GM19463 (cell line): ENCODE measurements around the gene WASL.

ENCODE experiments used
- ATAC-seq: cut with Tn5 transposase; IDR thresholded peaks from one replicate; pipeline ENCODE4 v1.9.1; 2021; ENCODE audit warnings: mild to moderate bottlenecking, moderate library complexity; ENCODE audit not compliant: unreplicated experiment

WASL gene

DNA sequence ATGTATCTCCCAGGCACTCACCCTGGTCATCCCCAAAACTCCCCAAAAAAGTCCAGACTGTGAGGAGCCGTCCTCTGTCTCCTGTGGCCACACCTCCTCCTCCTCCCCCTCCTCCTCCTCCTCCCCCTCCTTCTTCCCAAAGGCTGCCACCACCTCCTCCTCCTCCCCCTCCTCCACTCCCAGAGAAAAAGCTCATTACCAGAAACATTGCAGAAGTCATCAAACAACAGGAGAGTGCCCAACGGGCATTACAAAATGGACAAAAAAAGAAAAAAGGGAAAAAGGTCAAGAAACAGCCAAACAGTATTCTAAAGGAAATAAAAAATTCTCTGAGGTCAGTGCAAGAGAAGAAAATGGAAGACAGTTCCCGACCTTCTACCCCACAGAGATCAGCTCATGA, 86.0 kb downstream of the WASL start:
- no peak for ATAC-seq

DNA sequence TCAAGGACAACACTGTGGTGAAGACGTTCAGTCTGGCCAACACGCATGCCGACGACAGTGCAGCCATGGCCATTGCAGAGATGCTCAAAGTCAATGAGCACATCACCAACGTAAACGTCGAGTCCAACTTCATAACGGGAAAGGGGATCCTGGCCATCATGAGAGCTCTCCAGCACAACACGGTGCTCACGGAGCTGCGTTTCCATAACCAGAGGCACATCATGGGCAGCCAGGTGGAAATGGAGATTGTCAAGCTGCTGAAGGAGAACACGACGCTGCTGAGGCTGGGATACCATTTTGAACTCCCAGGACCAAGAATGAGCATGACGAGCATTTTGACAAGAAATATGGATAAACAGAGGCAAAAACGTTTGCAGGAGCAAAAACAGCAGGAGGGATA, 86.5 kb downstream of the WASL start:
- no peak for ATAC-seq

DNA sequence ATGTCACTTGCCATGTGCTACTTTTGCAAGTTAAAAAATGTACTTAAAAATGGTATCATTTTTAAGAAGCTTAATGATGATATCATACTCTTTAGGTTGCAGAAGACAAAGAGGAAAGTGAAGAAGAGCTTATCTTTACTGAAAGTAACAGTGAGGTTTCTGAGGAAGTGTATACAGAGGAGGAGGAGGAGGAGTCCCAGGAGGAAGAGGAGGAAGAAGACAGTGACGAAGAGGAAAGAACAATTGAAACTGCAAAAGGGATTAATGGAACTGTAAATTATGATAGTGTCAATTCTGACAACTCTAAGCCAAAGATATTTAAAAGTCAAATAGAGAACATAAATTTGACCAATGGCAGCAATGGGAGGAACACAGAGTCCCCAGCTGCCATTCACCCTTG, 87.0 kb downstream of the WASL start:
- ATAC-seq = no peak

DNA sequence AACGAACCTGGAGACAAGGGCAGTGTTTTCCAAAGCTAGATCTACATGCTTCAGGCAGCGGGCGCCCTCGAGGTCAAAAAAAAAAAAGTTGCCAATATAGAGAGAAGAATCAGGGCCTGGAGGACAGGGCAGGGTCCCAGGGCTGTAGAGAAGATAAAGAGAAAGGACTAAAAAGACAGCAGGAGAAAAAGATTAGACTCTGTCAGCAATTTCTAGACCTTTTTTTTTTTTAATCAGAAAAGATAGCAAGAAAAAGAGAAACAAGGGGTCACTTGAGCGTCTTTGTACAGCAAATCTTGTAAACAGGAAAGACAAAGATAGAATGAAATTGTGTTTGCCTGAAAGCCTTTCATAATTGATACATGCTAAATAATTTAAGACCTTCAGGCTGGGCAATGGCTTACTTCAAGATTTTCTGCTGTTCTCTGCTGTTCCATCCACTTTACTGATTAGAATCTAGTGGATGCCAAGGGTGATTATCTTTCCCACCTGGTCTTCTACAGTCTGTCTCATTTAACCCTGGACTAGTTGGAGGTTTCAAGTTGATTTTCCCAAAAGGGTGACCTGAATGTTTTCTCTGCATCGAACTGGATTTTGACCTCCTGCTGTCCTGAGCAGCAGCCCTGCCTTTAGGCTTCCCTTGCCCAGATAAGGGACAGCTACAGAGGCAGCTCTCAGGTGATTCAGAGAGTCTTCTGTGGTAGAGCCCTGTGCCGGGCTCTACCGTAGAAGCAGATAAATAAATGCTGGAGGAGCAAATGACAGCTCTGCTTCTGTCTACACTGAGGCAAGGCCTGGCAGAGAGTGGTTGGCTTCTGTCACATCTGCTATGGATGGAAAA, 88.1 kb downstream of the WASL start:
- ATAC-seq = no peak

DNA sequence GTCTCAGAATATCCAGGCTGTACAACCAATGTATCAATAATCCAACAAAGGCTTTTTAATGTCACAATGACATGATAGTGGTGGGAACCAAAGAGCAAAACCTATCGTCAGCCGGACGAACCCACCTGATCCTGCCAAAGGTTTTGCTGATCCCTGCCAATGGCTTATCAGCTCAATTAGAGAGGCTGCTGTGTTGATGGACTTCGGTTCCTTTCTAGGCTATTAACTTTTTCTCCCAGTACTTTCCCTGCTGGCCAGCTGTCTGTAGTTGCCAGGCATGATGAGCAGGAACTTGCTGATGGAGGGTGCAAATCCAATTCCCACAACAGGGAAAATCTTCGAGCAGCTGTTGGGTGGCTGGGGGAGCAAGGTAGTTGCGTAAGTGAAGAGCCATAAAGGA, 90.8 kb downstream of the WASL start:
- no peak for ATAC-seq

DNA sequence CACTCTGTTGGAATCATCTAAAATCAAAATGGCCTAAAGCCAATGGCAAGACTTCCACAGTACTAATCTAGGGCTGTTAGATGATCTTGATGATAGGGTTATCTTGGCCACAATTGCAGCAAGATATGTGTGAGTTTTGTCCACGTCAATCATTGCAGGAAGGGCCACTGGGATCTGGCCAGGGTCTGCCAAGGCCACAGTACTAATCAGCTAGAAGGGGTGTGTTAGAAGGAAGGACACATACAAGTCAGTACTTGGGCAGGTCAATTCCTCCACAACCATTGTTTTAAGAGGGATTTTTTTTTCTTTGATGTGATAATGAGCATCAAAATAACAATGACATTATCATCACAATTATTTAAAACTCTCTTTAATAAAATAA, 91.5 kb downstream of the WASL start:
- no peak for ATAC-seq

DNA sequence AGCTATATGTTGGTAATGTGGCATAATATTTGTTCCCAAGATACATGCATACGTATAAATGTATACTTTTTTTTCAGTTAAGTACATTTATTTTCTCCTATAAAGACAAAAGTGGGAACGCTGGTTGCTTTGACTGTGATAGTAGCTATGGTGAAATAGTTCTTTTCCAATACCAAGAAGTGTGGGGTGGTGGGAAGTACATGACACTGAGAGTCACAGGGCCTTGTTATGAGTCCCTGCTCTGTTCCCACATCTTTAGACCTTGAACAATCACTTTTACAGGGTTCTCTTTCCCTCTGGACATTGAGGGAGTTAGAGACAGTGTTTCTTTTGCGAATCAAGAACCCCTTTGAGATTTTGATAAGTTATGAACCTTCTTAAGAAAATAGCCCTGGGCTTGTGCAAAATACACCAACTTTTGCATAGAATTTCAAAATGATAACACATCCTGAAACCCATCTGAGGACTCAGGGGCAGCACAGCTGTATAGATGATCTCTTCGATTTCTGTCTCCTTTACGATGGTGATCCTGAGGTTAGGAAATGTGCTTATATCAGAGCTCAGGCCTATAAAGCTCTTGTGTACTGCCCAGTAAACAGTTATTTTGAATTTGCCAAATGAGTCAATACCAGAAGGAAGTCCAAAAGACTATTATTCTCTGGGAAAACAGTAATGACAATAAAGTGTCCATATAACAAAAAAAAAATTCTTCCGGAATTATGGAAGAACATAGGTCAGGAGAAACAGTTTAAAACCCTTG, 92.1 kb downstream of the WASL start:
- ATAC-seq = no peak

DNA sequence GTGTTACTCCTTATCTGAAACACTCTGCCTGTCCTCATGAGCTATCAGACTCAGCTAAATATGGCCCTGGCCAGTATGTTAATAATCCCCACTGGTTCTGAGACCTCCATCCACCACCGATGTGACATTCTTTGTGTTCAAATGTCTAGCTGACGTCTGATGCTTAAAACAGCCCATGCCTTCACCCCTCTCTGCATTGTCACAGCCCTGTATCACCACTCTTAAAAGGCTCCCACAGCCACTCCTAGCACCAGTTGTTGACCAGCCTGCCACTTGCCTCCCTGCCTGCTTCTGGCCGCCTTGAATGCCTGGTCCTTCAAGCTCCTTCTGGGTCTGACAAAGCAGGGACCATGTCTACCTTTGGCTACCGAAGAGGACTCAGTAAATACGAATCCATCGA, 93.2 kb downstream of the WASL start, which contains the start of gene LMOD2:
Gene LMOD2, plus strand, starts transcription at position 253 of the 400 bp plus-strand sequence. Its CDS starts 98 bp downstream, at position 351.
- ATAC-seq = no peak

DNA sequence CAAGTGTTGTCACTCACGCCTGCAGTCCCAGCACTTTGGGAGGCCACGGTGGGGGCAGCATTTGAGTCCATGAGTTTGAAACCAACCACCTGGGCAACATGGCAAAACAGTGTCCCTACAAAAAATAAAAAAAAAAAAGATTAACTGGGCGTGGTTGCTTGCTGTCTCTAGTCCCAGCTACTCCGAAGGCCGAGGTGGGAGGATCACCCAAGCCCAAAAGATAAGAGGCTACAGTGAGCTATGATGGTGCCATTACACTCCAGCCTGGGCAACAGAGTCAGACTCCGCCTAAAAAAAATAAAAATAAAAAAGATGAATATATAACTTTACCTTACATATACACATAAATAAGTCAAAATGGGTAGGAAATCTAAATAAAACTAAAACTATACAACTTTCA, 95.6 kb downstream of the WASL start:
- no peak for ATAC-seq

DNA sequence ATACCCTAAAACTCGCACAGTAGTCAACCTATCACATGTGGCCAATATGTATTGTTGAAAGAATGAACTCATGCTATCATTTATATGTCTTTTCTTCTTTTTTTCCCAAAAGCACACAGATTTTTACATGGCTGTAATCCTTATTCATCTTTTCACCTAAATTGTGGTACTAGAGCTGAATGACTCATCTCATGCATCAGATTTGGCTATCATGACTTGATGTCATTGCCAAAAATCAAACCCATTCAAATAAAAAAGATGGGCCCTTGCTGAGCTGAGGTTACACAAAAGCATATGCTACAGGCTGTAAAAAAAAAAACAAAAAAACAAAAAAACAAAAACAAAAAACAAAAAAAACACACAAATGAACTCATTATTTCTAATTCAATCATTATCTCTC, 96.4 kb downstream of the WASL start:
- ATAC-seq = no peak

DNA sequence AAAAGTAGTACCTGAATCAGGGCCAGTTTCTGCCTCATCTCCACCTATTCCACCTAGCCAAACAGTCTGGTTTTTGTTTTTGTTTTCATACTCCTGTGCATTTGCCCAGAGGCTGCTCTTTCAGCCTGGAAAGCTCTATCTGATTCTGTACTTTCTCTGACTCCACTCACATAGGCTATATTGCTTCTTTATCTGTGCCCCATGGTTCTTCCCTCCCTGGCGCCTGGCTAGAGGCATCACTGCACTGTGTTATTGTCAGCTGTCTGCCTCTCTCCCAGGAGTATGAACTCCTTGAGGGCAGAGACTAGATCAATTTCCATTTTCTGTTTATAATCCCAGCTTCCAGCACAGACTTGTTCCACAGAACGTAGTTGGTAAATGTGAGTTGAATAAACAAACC, 98.2 kb downstream of the WASL start:
- ATAC-seq = no peak

DNA sequence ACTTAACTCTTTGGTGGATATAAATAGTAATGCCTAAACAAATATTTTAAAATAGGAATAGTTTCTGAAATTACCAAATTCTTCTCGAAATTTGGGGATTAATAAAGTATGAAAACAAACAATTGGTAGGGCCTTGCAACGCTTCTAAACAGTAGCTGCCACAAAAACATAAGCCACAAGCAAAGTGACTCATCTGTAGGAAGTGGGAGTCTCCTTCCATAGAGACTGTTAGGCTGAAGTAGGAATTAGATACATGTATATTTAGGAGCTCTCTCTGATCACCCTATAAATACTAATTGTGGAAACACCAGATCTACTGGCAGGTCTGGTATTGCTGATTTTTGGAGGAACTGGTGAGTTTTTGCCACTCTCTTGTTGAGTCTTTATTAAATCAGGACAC, 98.8 kb downstream of the WASL start:
- ATAC-seq = no peak

DNA sequence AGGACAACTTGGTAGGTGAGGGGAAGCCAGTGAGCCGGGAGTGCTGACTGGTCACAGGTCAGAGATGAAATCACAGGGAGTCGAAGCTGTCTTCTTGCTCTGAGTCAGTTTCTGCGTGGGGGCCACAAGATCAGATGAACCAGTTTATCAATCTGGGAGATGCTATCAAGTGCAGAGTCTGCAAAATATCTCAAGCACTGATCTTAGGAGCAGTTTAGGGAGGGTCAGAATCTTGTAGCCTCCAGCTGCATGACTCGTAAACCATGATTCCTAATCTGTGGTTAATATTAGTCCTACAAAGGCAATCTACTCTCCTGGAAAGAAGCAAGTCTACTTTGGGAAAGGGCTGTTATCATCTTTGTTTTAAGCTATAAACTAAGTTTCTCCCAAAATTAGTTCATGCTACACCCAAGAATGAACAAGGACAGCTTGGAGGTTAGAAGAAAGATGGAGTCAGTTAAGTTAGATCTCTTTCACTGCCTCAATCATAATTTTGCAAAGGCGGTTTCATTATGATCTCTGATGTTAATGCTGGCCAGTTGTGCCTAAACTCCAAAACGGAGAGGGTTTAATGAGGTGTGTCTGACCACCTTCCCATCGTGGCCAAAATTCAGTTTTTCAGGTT, 101.6 kb downstream of the WASL start:
- ATAC-seq = no peak

DNA sequence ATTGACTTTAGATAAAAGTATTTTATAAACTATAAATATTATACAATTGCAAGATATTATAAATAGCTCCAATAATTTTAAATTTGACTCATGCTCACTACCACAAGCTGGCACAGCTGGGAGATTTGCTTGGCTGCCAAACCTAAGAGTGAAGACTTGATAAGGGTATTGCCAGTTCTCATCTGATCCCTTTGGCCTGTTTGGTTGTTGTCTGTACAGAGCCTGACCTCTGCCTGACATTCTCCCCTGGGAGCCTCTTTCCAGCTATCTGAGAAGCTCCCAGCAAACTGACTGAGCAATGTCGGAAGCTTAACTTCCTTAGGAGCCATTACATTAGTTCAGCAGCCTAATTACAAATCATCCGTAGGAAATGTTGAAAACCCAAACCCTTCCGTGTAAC, 103.3 kb downstream of the WASL start:
- ATAC-seq = no peak

DNA sequence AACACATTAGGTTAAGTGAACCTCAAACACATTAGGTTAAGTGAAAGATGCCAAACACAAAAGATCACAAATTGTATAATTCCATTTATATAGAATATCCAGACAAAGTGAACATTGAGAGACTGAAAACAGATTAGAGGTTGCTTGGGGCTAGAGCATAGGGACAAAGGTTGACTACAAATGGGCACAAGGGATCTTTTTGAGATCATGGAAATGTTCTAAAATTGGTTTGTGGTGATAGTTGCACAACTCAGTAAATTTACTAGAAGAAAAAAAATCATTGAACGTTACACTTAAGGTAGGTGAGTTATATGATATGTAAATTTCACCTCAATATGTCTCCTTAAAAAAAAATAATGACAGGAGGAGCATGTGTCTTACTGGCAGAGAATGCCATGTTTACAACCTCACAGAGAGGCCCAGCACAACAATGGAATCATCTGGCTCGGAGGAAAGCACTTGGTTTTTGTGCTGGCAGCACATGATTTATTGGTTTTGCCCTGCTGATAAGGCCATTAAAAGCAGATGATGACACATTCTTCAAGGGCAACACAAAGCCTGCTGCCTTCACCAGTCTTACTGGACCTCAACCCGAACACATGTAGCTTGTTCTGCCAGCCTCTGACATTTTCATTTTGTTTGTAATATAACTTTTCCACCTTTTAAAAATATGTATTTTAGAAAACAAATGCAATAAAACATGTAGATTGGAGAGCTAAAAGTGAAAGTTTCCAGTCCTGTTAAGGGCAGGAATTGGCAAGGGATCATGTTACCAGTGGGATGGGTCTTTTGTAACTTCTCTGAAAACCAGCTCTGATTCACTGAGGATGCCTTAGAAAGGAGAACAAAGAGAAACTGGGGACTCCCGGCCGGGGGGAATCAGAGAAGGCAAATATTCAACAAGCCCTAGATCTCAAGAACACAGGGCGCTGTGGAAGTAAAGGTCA, 105.0 kb downstream of the WASL start:
- no peak for ATAC-seq

DNA sequence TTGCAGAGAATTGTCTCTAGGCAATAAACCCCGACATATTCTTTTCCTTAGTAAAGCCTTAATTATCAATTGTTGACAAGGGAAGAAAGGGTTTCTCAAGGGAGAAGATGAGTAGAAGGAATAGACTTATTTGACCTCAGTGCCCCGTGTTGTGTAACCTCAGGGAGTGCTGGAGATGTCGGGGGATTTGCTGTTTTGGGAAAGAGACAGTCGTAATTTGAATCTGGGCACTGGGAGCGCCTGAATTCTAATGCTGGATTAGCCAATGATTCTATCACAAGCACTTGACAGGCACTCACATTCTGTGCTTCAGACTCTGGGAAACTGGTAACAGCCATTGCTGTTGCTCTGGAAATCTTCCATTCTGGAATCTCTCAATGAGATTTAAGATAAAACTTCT, 106.9 kb downstream of the WASL start:
- ATAC-seq = no peak

DNA sequence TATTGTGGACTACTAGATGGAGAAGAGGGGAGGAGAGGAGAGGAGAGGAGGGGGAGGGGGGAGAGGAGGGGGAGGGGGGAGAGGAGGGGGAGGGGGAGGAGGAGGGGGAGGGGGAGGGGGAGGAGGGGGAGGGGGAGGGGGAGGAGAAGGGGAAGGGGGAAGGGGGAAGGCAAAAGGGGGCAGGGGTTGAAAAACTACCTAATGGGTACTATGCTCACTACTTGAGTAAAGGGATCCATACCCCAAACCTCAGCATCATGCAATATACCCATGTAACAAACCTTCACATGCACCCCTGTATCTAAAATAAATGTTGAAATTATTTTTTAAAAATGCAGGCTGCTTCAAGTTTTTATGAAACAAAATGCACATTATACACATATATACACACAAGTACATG, 108.2 kb downstream of the WASL start:
- ATAC-seq = no peak

DNA sequence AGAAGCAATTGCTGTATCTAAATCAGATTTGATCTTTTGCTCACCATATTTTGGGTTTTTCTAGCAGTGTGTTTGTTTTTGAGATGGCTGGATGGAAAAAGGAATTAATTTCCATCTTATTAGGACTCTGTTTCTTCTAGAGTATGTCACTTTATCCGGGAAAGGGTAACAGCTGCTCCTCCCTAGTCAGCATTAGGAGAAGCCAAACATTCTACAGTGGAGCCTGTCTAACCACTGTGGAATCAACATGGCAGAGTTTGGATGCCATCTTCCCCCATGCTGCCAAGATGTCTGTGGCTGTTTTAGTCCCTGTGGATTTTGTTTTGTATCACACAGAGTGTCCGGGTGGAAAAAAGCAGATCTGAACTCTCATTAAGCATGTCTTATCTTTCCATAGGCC, 109.2 kb downstream of the WASL start:
- no peak for ATAC-seq

DNA sequence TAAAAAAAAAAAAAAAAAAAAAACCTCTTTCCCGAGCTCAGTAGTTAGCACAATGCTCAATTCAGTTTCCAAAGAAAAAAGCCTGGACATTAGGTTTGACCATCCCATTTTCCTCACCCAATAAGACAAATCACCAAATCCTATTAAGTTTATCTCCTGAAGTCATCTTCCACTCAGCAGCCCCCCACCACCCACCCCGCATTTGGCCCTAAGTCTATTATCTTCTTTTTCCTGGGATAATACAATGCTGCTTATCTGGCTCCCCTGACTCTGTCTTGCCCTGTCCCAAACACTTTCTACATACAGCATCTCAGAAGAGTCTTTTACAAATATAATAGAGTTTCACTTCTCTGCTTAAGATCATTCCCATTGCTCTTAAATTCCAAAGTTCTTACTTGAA, 110.9 kb downstream of the WASL start:
- no peak for ATAC-seq

DNA sequence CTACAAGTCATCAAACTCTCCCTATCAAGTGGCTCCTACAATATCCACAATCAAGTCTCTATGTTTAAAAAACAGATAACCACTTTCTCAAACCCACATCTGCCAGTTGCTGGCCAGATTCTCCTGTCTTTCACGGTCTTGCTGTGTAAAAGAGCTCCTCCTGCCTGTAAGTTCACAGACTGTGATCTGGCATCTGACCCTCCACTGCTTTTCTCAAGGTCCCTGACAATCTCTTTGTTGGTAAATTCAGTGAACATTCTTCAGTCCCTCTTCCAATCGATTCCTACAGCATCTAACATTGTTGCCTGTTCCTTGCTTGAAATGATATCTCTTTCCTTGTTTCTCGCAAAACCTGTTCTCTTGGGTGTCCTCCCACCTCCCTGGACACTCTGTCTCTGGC, 111.6 kb downstream of the WASL start:
- no peak for ATAC-seq
